ENCODE measurements around the gene GRIK3.
"Not testable (repeated sequence)": the region's sequence is repeated elsewhere in the genome, so short reads cannot be mapped to it uniquely, and the experiment has no call there.

GRIK3 gene

GRCh38 chr1:36769886-36770830 is 264.2 kb downstream of the GRIK3 start:
- DNase-seq (ENCODE audit: low spot score) (no peak), FAIRE-seq (no peak)

- FAIRE-seq (no peak), DNase-seq (ENCODE audit: low spot score) (no peak)
These were observed 265.7 kb downstream of the GRIK3 start for GRCh38 chr1:36768486-36769178.

- FAIRE-seq; DNase-seq (ENCODE audit: low spot score): not testable (repeated sequence)
These were observed 266.9 kb downstream of the GRIK3 start for GRCh38 chr1:36767429-36767828.

- DNase-seq (ENCODE audit: low spot score) (no peak), FAIRE-seq (no peak)
These were observed 267.8 kb downstream of the GRIK3 start for GRCh38 chr1:36766481-36766880.

GRCh38 chr1:36765785-36766300 is 268.5 kb downstream of the GRIK3 start:
- DNase-seq (ENCODE audit: low spot score) (no peak), FAIRE-seq (no peak)

GRCh38 chr1:36764798-36765197 is 269.5 kb downstream of the GRIK3 start:
- FAIRE-seq (no peak), DNase-seq (ENCODE audit: low spot score) (no peak)

GRCh38 chr1:36763771-36764170 is 270.5 kb downstream of the GRIK3 start:
- no peak for FAIRE-seq
- DNase-seq (ENCODE audit: low spot score): peak; percentile 24

GRCh38 chr1:36762174-36762573 is 272.1 kb downstream of the GRIK3 start:
- DNase-seq (ENCODE audit: low spot score) (no peak), FAIRE-seq (no peak)

- FAIRE-seq: no peak
- no peak for DNase-seq (ENCODE audit: low spot score)
These were observed 273.2 kb downstream of the GRIK3 start for GRCh38 chr1:36761113-36761512.

GRCh38 chr1:36760081-36760480 is 274.2 kb downstream of the GRIK3 start:
- FAIRE-seq (no peak), DNase-seq (ENCODE audit: low spot score) (no peak)

- FAIRE-seq (no peak), DNase-seq (ENCODE audit: low spot score) (no peak)
These were observed 275.0 kb downstream of the GRIK3 start for GRCh38 chr1:36759355-36759754.

- no peak for DNase-seq (ENCODE audit: low spot score)
- no peak for FAIRE-seq
These were observed 278.7 kb downstream of the GRIK3 start for GRCh38 chr1:36755303-36756230.

GRCh38 chr1:36754366-36754765 is 279.9 kb downstream of the GRIK3 start:
- no peak for DNase-seq (ENCODE audit: low spot score)
- FAIRE-seq: no peak

GRCh38 chr1:36753451-36753850 is 280.9 kb downstream of the GRIK3 start:
- DNase-seq (ENCODE audit: low spot score) (no peak), FAIRE-seq (no peak)

GRCh38 chr1:36752891-36753361 is 281.4 kb downstream of the GRIK3 start:
- FAIRE-seq (no peak), DNase-seq (ENCODE audit: low spot score) (no peak)

GRCh38 chr1:36752431-36752830 is 281.9 kb downstream of the GRIK3 start:
- no peak for DNase-seq (ENCODE audit: low spot score)
- FAIRE-seq: no peak

GRCh38 chr1:36751525-36751924 is 282.8 kb downstream of the GRIK3 start:
- FAIRE-seq (no peak), DNase-seq (ENCODE audit: low spot score) (no peak)

GRCh38 chr1:36748466-36748865 is 285.8 kb downstream of the GRIK3 start:
- FAIRE-seq (no peak), DNase-seq (ENCODE audit: low spot score) (no peak)
